Stimulated activated CD8-positive, alpha-beta memory T cell treated with anti-CD3 and anti-CD28 coated beads, Interleukin-7, amount 100 ng/mL, for 4 hours (primary cell): Measurements from ENCODE around the gene NPPA.
"Not testable (repeated sequence)": the region's sequence is repeated elsewhere in the genome, so short reads cannot be mapped to it uniquely, and the experiment has no call there.

Experiments used
- DNase-seq, 2 donors: peaks; one replicate each; pipeline ENCODE4 v3.0.0-alpha.2; 2020; ENCODE audit warnings: low read depth in 2 of 2

The NPPA gene

DNA sequence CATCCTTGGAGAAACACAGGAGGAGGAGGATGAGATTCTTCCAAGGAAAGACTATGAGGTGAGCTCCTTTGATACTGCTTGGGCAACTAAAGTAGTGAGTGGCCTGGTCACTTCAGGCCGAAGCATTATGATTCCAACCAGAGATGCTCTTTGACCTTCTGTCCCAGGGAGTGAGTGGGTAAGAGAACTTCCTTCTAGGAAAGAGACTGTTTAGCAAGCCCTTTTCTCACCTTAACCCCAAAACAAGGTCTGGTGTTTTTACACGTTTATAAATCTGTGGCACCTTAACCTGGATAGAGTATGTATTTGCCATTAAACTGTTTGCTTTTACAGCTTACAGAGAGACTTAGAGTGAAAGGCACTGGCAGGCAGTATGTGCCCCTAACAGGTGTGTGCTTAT lies 40.5 kb downstream of the NPPA start:
- no peak for DNase-seq

DNA sequence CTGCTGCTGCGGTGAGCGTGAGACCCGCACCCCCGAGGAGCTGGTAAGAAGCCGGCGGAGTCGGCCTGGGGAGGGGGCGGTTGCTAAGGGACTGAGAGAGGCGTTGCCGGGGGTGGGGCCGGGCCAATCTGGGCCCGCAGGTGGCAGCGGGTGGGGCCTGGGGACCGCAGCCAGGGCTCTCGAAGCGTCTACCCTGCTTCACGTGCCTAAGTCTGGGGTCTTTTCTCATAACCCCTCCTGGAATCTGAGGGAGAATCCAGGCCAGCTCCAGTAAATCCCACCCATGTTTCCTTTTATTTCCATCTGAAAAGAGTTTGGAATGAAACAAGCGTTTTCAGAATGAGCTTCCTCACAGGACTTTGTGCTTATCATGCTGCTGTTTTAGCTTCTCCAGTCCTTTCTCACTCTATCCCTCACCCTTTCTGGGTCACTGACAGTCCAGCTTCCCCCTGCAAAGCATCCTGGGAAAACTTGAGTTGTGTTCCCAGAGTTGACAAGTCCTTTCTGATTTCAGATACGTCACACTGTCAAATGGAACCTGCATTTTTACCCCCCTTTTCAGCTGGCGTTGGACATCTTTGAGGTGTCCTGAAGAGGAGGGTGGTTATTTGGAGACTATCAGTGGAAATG lies 41.2 kb downstream of the NPPA start:
- DNase-seq, result no peak

DNA sequence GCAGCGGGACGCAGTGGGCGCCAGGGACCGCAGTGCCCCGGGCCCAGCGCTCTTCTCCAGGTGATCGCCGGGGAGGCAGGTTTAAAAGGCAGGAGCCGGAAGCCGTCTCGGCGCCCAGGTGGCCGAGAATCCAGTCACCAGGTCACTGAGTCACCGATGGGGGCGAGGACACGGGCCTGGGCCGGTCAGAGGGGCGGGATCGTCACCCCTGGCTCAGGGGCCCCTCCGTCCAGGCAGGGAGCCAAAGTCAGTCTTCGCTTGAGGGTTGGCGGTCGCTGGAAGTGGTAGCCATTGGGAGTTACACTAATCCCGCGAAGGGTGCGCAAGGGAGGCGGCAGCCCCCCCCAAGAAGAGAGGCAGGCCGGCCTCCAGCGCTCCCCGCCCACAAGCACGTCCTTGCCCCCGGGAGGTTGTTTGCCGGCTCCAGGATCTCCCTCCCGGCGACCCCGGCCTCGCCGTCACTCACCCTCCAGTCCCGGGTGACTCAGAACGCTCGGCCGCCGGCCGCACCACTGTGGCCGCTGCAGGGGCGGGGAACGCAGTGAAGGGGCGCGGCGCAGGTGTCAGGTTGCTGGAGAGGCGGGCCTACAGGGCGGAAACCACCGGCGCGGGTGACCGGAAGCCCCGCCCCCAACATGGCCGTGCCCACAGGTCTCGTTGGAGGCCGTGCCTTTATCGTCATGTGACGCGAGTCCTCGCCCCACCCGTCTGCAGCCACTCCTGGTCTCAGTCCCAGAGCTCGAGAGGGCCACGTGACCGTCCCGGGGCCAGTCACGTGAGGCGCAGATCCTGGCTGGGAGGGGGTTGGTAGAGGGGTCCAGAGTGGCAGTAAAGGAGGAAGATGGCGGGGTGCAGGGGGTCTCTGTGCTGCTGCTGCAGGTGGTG lies 41.9 kb downstream of the NPPA start, which contains the start of the genes CLCN6 and MTHFR:
TSS of gene CLCN6 (plus strand) at position 770 of the 885 bp plus-strand sequence. CDS start at position 842, 72 bp downstream.
TSS of gene MTHFR (minus strand) at position 543 of the 885 bp plus-strand sequence. CDS start 2,848 bp downstream, outside the sequence.
- DNase-seq, result peak; percentile 93 to 98

DNA sequence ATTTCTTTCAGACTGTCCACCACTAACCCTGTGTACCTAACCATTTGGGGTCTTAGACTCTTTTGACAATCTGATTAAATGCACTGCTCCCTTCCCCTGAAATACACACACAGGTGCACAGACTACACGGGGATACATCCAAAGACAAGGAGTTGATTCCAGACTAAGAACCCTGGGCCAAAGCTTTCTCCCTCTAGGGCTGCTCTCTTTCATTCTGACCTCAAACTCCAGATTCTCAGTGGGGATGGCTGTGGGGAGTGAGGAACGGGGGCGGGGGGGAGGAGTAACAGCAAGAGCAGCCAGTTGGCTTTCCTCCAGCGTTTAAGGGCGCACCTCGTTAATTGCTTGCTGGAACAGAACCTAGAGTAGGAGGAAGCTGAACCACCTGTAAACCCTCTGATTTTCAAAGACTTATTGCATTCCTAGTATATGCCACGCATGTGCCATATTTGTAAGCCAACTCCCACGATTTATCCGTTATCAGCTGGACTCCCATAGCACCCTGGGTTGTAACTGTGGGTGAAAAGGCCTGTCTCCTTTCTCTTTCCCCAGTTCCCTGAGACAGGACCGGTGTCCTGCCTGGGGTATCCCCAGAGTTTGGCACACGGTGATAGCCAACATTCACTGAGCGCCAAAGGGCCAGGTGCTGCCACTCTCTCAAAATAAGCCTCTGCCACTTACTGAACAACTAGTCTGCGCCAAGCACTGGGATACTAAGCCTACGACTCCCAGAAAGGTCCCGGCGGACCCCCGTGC lies 42.7 kb downstream of the NPPA start:
- DNase-seq, result peak in 1 of 2 donors; percentile 27

DNA sequence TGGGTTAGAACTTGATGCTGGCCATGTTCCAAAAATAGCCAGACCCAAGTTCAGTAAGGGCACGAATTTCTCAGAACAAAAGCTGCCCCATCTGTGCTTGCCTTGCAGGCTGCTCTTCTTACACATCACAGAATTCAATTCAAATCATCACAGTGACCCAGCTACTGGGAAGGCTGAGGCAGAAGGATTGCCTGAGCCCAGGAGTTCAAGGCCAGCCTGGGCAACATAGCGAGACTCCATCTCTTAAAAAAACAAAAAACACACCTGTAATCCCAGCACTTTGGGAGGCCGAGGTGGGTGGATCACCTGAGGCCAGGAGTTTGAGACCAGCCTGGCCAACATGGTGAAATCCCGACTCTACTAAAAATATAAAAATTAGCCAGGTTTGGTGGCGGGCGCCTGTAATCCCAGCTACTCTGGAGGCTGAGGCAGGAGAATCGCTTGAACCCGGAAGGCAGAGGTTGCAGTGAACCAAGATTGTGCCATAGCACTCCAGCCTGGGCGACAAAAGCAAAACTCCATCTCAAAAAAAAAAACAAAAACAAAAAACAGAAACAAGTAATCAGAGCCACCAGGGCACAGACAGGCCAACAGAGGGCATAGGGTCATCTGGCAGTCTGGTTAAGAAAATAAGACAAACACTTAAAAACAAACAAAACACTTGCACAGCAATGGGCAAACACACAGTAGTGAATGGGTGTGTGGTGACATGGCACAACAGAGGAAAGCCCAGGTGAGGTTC lies 43.5 kb downstream of the NPPA start:
- not testable (repeated sequence) for DNase-seq

DNA sequence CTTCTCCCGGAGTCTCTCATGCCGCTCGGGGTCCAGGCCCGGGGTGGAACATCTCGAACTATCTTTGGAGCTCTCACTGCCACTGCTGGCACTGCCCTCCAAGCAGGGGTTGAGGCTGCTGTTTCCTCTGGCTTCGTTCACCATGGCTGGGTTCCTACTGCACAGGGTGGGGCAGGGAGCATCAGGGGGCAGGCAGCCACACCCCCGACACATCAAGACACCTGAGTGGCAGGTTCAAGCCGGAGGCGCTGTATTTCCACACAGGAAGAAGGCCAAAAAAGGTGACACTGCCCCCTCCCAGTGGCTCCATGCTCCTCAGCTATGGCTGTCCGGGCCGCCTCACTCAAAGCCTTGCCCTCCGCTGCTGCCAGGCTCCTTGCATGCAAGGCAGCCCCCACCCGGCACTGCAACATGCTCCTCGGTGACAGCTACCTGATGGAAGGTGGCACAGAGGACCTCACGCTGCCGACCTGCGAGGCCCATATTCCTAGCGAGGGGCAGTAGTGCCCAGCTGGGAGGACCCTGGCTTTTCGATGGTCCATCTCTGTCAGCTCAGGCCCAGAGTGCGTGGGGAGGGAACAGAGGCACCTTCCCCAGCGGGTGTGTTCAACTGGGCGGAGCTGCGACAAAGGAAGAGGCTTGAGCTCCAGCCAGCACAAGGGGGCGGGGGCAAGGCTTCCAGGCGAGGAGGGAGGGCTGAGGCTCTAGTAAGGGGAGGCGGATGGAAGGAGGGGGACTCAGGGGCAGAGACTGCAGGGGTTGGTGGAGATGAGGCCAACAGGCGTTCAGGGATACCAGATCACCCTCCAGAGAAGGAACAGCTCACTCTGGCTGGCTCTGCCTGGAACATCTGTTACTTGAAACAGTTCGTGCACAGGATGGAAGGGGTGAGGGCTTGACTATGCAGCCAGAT lies 44.4 kb downstream of the NPPA start:
- DNase-seq, result peak; percentile 58 to 64

DNA sequence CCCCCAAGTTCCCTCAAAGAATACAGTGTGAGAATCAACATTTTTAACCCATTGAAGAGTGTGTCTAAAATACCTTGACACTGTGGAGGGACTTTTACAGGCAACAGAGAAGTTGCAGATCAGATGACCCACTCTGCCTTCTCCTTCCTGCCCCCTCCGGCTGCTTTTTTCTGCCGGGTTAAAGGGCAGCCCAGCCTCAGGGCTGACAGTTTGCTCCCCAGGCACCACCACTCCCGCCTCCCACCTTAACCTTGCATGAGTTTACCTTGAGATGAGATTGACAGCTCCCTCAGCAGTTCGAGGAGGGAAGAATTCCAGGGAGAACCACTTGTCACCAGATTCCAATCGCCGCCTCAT lies 45.0 kb downstream of the NPPA start:
- DNase-seq, result no peak

DNA sequence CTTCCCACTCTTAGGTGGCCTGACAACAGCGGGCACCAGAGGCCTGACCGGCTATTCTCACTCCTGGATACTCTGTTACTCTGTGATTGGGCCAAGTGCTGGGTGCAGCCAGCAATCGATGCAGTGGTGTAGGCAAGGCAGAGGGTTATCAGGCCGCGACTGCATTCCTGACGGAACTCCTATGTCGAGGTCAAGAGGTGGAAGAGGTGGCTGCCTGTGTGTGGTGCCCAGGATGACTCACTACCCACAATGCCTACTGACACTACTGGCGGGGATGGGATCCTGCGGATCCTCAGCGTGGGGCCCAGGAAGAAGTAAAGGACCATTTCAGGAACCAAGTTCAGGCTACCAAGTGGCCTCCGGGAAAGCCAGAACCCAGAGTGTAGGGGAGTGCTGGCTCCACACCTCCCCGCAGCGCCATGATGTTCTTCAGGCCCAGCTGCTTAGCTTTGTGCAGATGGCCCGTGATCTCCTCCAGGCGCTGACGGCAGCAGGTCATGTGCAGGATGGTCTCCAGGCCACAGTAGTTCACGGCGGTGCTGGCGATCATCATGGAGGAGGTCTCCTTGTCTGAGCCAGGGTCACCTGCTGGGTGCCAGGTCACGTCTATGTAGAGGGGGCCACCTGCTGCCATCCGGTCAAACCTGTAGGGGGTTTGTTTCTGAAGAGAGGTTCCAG lies 46.7 kb downstream of the NPPA start:
- DNase-seq, result no peak

DNA sequence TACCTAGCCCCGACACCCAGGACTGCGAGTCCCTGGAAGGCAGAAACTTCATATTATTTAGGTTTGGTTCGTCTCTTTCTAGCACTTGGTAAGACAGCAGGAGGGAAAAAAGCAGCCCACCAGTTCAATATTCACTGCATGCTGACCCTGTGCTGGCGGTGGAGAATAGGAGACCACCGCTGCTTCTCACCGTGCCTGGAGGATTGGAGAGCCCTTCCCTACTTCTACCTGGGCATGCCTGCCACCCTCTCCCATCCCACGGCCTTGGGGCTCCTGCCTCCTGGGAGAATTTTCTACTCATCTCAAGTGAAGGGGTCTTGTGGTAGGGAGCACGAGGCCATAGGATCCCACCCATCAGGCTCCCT lies 47.2 kb downstream of the NPPA start:
- DNase-seq, result no peak

DNA sequence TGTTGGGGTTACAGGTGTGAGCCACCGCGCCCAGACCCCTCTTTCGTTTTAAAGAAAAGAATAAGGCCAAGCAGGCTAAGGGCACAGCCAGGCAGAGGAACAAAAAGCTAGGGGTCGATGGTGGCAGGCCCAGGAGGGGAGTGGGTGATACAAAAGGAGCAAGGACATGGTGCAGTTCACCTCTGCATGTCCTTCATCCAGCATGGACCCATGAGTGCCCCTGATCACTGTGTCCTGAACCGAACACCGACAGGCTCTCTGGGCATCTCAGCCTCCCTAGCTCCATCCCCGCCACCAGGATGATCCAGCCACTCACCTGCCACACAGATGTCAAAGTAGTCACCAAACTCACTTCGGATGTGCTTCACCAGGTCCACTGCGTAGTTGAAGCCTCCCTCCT lies 47.7 kb downstream of the NPPA start:
- DNase-seq, result no peak

DNA sequence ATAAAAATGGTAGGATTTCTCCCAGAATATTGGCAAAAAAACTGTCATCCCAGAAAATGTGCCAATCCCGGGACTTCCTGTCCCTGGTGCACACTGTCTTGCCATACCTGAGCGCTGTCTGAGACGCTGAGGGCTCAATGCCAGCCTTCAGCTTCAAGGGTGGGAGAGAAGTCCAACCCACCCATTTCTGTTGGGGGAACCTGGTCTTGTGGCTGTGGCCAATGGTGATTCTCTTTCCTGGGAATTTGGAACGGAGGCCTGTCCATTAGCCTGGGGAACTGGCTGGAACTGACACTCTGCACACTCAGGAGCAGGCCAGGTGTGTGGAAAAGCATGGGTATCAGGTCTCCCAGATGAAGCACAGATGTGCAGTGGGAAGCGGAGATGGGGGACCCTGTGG lies 48.5 kb downstream of the NPPA start:
- DNase-seq, result no peak

DNA sequence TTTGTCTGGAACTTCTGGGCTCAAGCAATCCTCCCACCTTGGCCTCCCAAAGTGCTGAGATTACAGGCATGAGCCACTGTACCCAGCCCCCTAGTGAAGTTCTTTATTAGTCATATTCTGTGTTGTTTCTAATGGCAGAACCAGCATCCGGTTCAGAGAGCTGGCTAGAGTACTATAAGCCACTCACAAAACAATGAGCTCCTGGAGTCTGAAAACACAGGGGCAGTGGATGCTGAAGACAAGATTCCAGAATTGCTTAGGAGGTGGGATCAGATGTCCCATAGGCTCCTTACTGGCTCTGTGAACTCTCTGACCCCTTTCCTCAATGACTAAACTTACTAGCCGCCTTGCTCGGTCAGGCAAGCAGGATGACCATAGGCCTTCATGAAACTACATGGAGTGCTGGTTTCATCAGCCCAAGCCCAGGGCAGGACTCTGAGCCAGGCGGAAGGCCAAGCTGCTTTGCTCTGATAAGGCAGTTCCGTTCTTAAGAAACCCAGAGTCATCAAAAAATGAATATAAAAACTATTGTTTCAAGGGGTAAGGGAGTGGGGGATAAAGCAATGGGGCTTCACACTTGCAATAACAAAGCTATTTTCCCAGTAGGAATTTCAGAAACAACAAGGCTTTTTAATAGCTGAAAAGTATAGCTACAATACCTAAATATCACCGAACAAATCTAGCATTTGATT lies 49.9 kb downstream of the NPPA start:
- DNase-seq, result no peak

DNA sequence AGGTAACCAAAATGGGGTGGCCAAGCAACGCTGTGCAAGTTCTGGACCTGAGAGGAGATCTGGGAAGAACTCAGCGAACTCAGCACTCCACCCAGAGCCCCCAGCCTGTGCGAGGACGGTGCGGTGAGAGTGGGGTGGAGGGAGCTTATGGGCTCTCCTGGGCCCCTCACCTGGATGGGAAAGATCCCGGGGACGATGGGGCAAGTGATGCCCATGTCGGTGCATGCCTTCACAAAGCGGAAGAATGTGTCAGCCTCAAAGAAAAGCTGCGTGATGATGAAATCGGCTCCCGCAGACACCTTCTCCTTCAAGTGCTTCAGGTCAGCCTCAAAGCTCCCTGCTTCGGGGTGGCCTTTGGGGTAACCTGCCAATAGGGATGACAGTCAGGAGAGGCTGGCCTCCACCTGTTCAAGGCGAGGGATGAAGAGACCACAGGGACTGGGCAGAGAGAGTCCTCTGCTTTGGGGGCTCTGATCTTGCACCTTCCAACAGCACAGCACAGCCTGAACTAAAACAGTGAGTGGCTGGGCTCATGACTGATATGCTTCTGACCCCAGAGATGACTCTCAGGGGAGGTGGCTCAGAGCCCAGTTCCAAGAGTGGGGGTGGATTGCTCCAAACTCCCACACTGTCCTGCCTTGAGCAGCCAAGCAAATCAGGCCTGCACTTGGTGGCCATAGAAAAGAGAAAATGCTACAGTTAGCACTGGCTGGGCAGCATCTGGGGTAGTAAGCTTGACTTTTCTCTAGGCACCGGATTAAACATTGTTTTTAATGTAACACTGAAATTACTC lies 51.4 kb downstream of the NPPA start:
- no peak for DNase-seq
